IMR-90 (cell line): ENCODE data around the gene INTS3. TPM values are rescaled to one million over a fixed set of nuclear protein-coding genes. Genes with fewer than 3 reads are reported as not detected.

Experiments
- ATAC-seq: fragments of 200-7000 bp; cut with Tn5 transposase; 2 replicates; pipeline ENCODE4 v1.9.1; 2020; ENCODE audit warnings: low read depth, mild to moderate bottlenecking, moderate library complexity
- BruUV-seq: library from RNA; stranded (reverse); fragments of 400-500 nt; replicated peaks from 2 replicates; lab custom pipeline; 2021; lab: Mats Ljungman, UMichigan
- CTCF ChIA-PET: fragments of 300-600 bp; formaldehyde crosslinking; extraction: SDS; loops from one replicate; lab custom pipeline; 2021; ENCODE audit warnings: antibody characterized with exemption; lab: Yijun Ruan, JAX
- POLR2A ChIA-PET: fragments of 300-600 bp; sonication (Branson Sonifier 250); formaldehyde crosslinking; loops from one replicate; lab custom pipeline; 2022; ENCODE audit warnings: antibody characterized with exemption; ENCODE audit not compliant: unreplicated experiment; lab: Charles Lee
- DNase-seq: peaks from one replicate; pipeline ENCODE4 v3.0.0; 2013
- H2AFZ ChIP-seq: replicated peaks from 2 replicates; pipeline ENCODE3; 2013; ENCODE audit warnings: low read length, mild to moderate bottlenecking; ENCODE audit not compliant: poor library complexity
- H2AK5ac ChIP-seq: 2 replicates; pipeline ENCODE4 v1.6.1; 2013; ENCODE audit warnings: low read depth, low read length, inconsistent platforms
- H2AK9ac ChIP-seq: replicated peaks from 2 replicates; pipeline ENCODE3; 2013; ENCODE audit warnings: mild to moderate bottlenecking, low read depth, low read length, moderate library complexity; ENCODE audit not compliant: poor library complexity
- H2BK120ac ChIP-seq: 2 replicates; pipeline ENCODE4 v1.6.1; 2013; ENCODE audit warnings: low read depth, low read length, inconsistent platforms
- H2BK15ac ChIP-seq: 3 replicates; pipeline ENCODE4 v1.6.1; 2013; ENCODE audit warnings: low read depth, low read length, inconsistent platforms
- H2BK20ac ChIP-seq: 2 replicates; pipeline ENCODE4 v1.6.1; 2013; ENCODE audit warnings: low read depth, mild to moderate bottlenecking, inconsistent platforms, low read length, moderate library complexity
- H2BK5ac ChIP-seq: 2 replicates; pipeline ENCODE4 v1.6.1; 2013; ENCODE audit warnings: mild to moderate bottlenecking, low read depth, low read length, inconsistent platforms; ENCODE audit not compliant: poor library complexity, severe bottlenecking
- H3K14ac ChIP-seq: replicated peaks from 2 replicates; pipeline ENCODE4 v1.6.1; 2013; ENCODE audit warnings: low read depth, low read length, inconsistent platforms
- H3K18ac ChIP-seq: 2 replicates; pipeline ENCODE4 v1.6.1; 2013; ENCODE audit warnings: low read depth, low read length, control low read depth
- H3K23ac ChIP-seq: 2 replicates; pipeline ENCODE4 v1.6.1; 2013; ENCODE audit warnings: low read depth, low read length, inconsistent platforms
- H3K27ac ChIP-seq: 2 replicates; pipeline ENCODE4 v1.5.1; 2013; ENCODE audit warnings: mild to moderate bottlenecking, control low read depth, low read length; ENCODE audit not compliant: insufficient read depth
- H3K27me3 ChIP-seq: 2 replicates; pipeline ENCODE4 v1.6.1; 2013; ENCODE audit warnings: low read length; ENCODE audit not compliant: control insufficient read depth, insufficient read depth
- H3K36me3 ChIP-seq: 2 replicates; pipeline ENCODE4 v1.6.1; 2013; ENCODE audit warnings: low read length, mixed read lengths; ENCODE audit not compliant: control insufficient read depth, insufficient read depth
- H3K4ac ChIP-seq: 2 replicates; pipeline ENCODE4 v1.6.1; 2013; ENCODE audit warnings: low read depth, low read length, inconsistent platforms
- H3K4me1 ChIP-seq: 2 replicates; pipeline ENCODE4 v1.6.1; 2013; ENCODE audit warnings: low read length, mixed read lengths; ENCODE audit not compliant: control insufficient read depth, insufficient read depth
- H3K4me2 ChIP-seq: 2 replicates; pipeline ENCODE4 v1.6.1; 2013; ENCODE audit warnings: low read depth, mild to moderate bottlenecking, control low read depth, low read length, moderate library complexity
- H3K4me3 ChIP-seq: 2 replicates; pipeline ENCODE4 v1.5.1; 2013; ENCODE audit warnings: low read depth, mild to moderate bottlenecking, control low read depth, low read length, moderate library complexity; ENCODE audit not compliant: insufficient read depth
- H3K56ac ChIP-seq: 2 replicates; pipeline ENCODE4 v1.6.1; 2013; ENCODE audit warnings: low read length, inconsistent platforms; ENCODE audit not compliant: insufficient read depth; ENCODE audit errors: extremely low read depth
- H3K79me1 ChIP-seq, 2 experiments: 2 replicates each; pipeline ENCODE4 v1.6.1; 2013; ENCODE audit warnings: low read length in 2 of 2, inconsistent platforms in 1 of 2, low read depth in 1 of 2
- H3K9ac ChIP-seq: 2 replicates; pipeline ENCODE4 v1.6.1; 2013; ENCODE audit warnings: low read depth, low read length, control low read depth
- H3K9me1 ChIP-seq: 2 replicates; pipeline ENCODE4 v1.6.1; 2013; ENCODE audit warnings: low read length, inconsistent platforms; ENCODE audit not compliant: insufficient read depth
- H3K9me3 ChIP-seq: 2 replicates; pipeline ENCODE4 v1.6.1; 2013; ENCODE audit warnings: low read length; ENCODE audit not compliant: control insufficient read depth, insufficient read depth
- H4K20me1 ChIP-seq: 2 replicates; pipeline ENCODE4 v1.6.1; 2013; ENCODE audit warnings: low read length, inconsistent platforms; ENCODE audit not compliant: insufficient read depth
- H4K5ac ChIP-seq: 2 replicates; pipeline ENCODE4 v1.6.1; 2013; ENCODE audit warnings: mild to moderate bottlenecking, low read depth, low read length, control low read depth
- H4K8ac ChIP-seq, 2 experiments: 2 replicates each; pipeline ENCODE4 v1.6.1; 2013; ENCODE audit warnings: low read depth in 2 of 2, low read length in 2 of 2, control low read depth in 1 of 2, inconsistent platforms in 1 of 2
- H4K91ac ChIP-seq: 2 replicates; pipeline ENCODE4 v1.6.1; 2013; ENCODE audit warnings: low read depth, low read length, inconsistent platforms; ENCODE audit not compliant: insufficient read depth
- BHLHE40 ChIP-seq: fragments of 150-350 bp; IDR thresholded peaks from 2 replicates; pipeline ENCODE4 v1.6.1; 2016; ENCODE audit warnings: mild to moderate bottlenecking, low read depth, low read length
- CTCF ChIP-seq: conservative IDR thresholded peaks from 2 replicates; pipeline ENCODE4 v1.5.1; 2012; ENCODE audit warnings: mild to moderate bottlenecking, low read depth, low read length, improper control_type of control experiment
- FOS ChIP-seq: fragments of 150-350 bp; IDR thresholded peaks from 2 replicates; pipeline ENCODE4 v1.6.1; 2016; ENCODE audit warnings: low read depth, low read length
- MAFK ChIP-seq: IDR thresholded peaks from 2 replicates; pipeline ENCODE4 v1.6.1; 2012; ENCODE audit warnings: low read depth, low read length, improper control_type of control experiment
- MAZ ChIP-seq: IDR thresholded peaks from 2 replicates; pipeline ENCODE4 v1.6.1; 2012; ENCODE audit warnings: low read depth, mild to moderate bottlenecking, low read length, improper control_type of control experiment, moderate library complexity, borderline replicate concordance
- MXI1 ChIP-seq: IDR thresholded peaks from 2 replicates; pipeline ENCODE4 v1.6.1; 2012; ENCODE audit warnings: low read depth, mild to moderate bottlenecking, low read length, moderate library complexity, borderline replicate concordance
- RFX5 ChIP-seq: IDR thresholded peaks from 2 replicates; pipeline ENCODE4 v1.8.0; 2012; ENCODE audit warnings: low read depth, mild to moderate bottlenecking, low read length, moderate library complexity
- SMC3 ChIP-seq: fragments of 150-350 bp; IDR thresholded peaks from 2 replicates; pipeline ENCODE4 v1.6.1; 2016; ENCODE audit warnings: low read depth, mild to moderate bottlenecking, antibody characterized with exemption, low read length, moderate library complexity
- USF2 ChIP-seq: fragments of 150-350 bp; IDR thresholded peaks from 2 replicates; pipeline ENCODE4 v1.6.1; 2017; ENCODE audit warnings: mild to moderate bottlenecking, antibody characterized with exemption, low read length, low read depth
- WGBS, 2 experiments: methylation state at CpG; one replicate each; pipeline versions ENCODE4 v1.1.5 to v1.1.7; 2013; ENCODE audit warnings: missing lambda C conversion rate in 2 of 2; ENCODE audit not compliant: insufficient read length in 1 of 2; ENCODE audit errors: extremely low coverage in 2 of 2; 5-methylcytosine and 5-hydroxymethylcytosine counted together
- dilution Hi-C: fragments of 300-500 bp; cut with HindIII; formaldehyde crosslinking; loops from one replicate; pipeline ENCODE4 v1.14.3; 2018; ENCODE audit warnings: low sequenced_read_pairs; ENCODE audit not compliant: unreplicated experiment
- in situ Hi-C: fragments of 300-500 bp; cut with MboI; formaldehyde crosslinking; loops from 3 replicates; pipeline ENCODE4 v1.14.3; 2019; ENCODE audit warnings: low sequenced_read_pairs, inconsistent platforms, mixed read lengths
- intact Hi-C: fragments of 100-400 bp; cut with micrococcal nuclease; formaldehyde crosslinking; loops from 2 replicates; pipeline ENCODE4 v1.10.0; 2022
- polyA plus RNA-seq, 3 experiments: library from polyadenylated mRNA; depleted of rRNA; stranded (reverse); fragments of >200 nt; gene quantifications; 2 replicates each; pipeline ENCODE4 v1.2.3, GENCODE V29; 2012; ENCODE audit warnings: low replicate concordance in 1 of 3
- total RNA-seq: library from RNA; depleted of rRNA; stranded (reverse); fragments of >200 nt; gene quantifications from 2 replicates; pipeline ENCODE4 v1.2.3, GENCODE V29; 2012

Gene INTS3
- total and polyA plus RNA-seq, 2 of the 4 experiments (the other 2 are of a cell fraction): 33.5 to 59.4 TPM

- BruUV-seq: no TSS peak
- Histone ChIP-seq H3K4me2 (no peak overlapping the region), H3K79me1 (no peaks in the 10 kb centered on the region), H3K9ac (no peak overlapping the region), H3K36me3 (no peaks in the 10 kb centered on the region), H2AK5ac (no peak overlapping the region), H3K18ac (no peak overlapping the region), H4K91ac (no peak overlapping the region), H2AK9ac (no peak overlapping the region), H3K27me3 (peaks cover 41% of the 10 kb centered on the region), H3K4me3 (no peak overlapping the region), H3K56ac (no peak overlapping the region), H2BK120ac (no peak overlapping the region), H4K5ac (no peak overlapping the region), H3K9me1 (no peaks in the 10 kb centered on the region), H4K20me1 (no peaks in the 10 kb centered on the region; the same call in 1 of the 2 replicates), H2BK5ac (no peak overlapping the region), H2BK20ac (no peak overlapping the region), H3K4me1 (no peaks in the 10 kb centered on the region), H3K27ac (no peak overlapping the region), H3K23ac (no peak overlapping the region), H3K9me3 (no peaks in the 10 kb centered on the region), H4K8ac (no peak overlapping the region), H3K14ac (no peak overlapping the region), H3K4ac (no peak overlapping the region), H2BK15ac (no peak overlapping the region), H2AFZ (no peak overlapping the region)
- 56% methylated on average over 3 of the region's 7 CpGs; no CpG with 5 or more reads in 1 of the 2 experiments for WGBS, 2 experiments
- DNase-seq (no peak), ATAC-seq (no peak)
- POLR2A ChIA-PET: no interaction called here
- TF ChIP-seq BHLHE40: no peak
- no peak for TF ChIP-seq MAZ
- TF ChIP-seq RFX5: no peak
- TF ChIP-seq FOS: no peak
- TF ChIP-seq CTCF: no peak
- TF ChIP-seq MXI1: no peak
- no peak for TF ChIP-seq USF2
- no peak for TF ChIP-seq MAFK
- no peak for TF ChIP-seq SMC3
- intact Hi-C loops (no loop called here), in situ Hi-C loops (no loop called here), dilution Hi-C loops (no loop called here)
- CTCF ChIA-PET: no interaction called here
These were observed 39.6 kb upstream of the INTS3 start for GRCh38 chr1:153688276-153688675.
